ENCODE measurements around the gene ABI1. TPM values are rescaled to one million over a fixed set of nuclear protein-coding genes. Genes with fewer than 3 reads are reported as not detected.

The ABI1 gene
- total and polyA plus RNA-seq, 2 of the 13 experiments (the other 11 are each of a cell fraction or from before 2014, with no cell fraction given): 20.9 to 22.9 TPM

GRCh38 chr10:26806557-26806956 lies 54.2 kb downstream of the ABI1 start (continued):
- TF ChIP-seq CCDC6 (CRISPR knock-in tag; IDR thresholded peaks at IDR 0.05) (no peak), SNRNP70 (IDR thresholded peaks at IDR 0.05; ENCODE audit: low read depth, low read length) (no peak)

- Histone ChIP-seq H4K20me1 (ENCODE audit: insufficient read depth, low read length) (0 out of 2 replicates have a peak, but pooled peaks cover 5% of the 10 kb centered on the region), H2AFZ (ENCODE audit: low read length) (no peak overlapping the region), H3K36me3 (replicated peaks in 1 of 2; ENCODE audit: control insufficient read depth in 1 of 2, insufficient read depth in 2 of 2, low read length in 2 of 2) (no peaks in the 10 kb centered on the region), H3K9me3 (ENCODE audit: low read length) (no peaks in the 10 kb centered on the region), H3K79me2 (ENCODE audit: insufficient read depth, low read length) (peaks cover 25% of the 10 kb centered on the region), H3K4me3 (replicated peaks in 1 of 3; ENCODE audit: insufficient read depth in 1 of 3, low read depth in 2 of 3, low read length in 3 of 3) (no peak overlapping the region), H3K4me2 (ENCODE audit: low read depth, low read length) (no peak overlapping the region), H3K4me1 (ENCODE audit: insufficient read depth, low read length) (peaks cover 28% of the 10 kb centered on the region), H3K9ac (ENCODE audit: insufficient read depth, low read depth, low read length) (no peak overlapping the region), H3K27me3 (ENCODE audit: control insufficient read depth in 1 of 2, insufficient read depth in 2 of 2, low read length in 2 of 2) (no peaks in the 10 kb centered on the region), H3K27ac (ENCODE audit: extremely low read length, insufficient read depth, low read length) (no peak overlapping the region)
- no TSS peak for BruUV-seq (replicated peaks)
- no peak for TF ChIP-seq ZNF879 (CRISPR knock-in tag; IDR thresholded peaks at IDR 0.05)
- TF ChIP-seq ZNF317 (CRISPR knock-in tag; IDR thresholded peaks at IDR 0.05): no peak
- TF ChIP-seq ZBTB2 (CRISPR knock-in tag; IDR thresholded peaks at IDR 0.05; ENCODE audit: low read depth): no peak
- no peak for TF ChIP-seq ZNF513 (CRISPR knock-in tag; conservative IDR thresholded peaks at IDR 0.05)
- WGBS (ENCODE audit: low lambda C conversion rate): 98% methylated on average over 2 of the region's 2 CpGs
- CTCF ChIA-PET (ENCODE audit: low intra/inter-chr PET ratio, low total read pairs): no interaction called here
- no peak for ATAC-seq
- intact Hi-C loops (cut with micrococcal nuclease; ENCODE audit: unreplicated experiment) (no loop called here), in situ Hi-C loops (cut with HindIII; ENCODE audit: extremely low pct_ligation_motif_present, low pct_unique_long_range_greater_than_20kb) (no loop called here)
- no peak for FAIRE-seq
- no peak for DNase-seq (ENCODE audit: low spot score)
- POLR2A ChIA-PET: no interaction called here
These were observed 55.1 kb downstream of the ABI1 start for GRCh38 chr10:26805567-26806245.
